HL-60/S4 treated with phorbol 12-myristate 13-acetate at 8.2 ng/mL for 4 days and 3 days (cell line): Measurements from ENCODE around the gene TSPAN11.

Experiments
- in situ Hi-C: fragments of 300-500 bp; cut with MboI; formaldehyde crosslinking; loops from 2 replicates; pipeline ENCODE4 v1.15.0; 2022; ENCODE audit warnings: low sequenced_read_pairs

Gene TSPAN11

GRCh38 chr12:30910038-30910350 lies 16.6 kb upstream of the TSPAN11 start:
- in situ Hi-C loops = no loop called here

GRCh38 chr12:30911207-30911606 lies 15.3 kb upstream of the TSPAN11 start:
- in situ Hi-C loops = no loop called here

GRCh38 chr12:30913323-30913722 lies 13.2 kb upstream of the TSPAN11 start:
- in situ Hi-C loops = no loop called here

DNA sequence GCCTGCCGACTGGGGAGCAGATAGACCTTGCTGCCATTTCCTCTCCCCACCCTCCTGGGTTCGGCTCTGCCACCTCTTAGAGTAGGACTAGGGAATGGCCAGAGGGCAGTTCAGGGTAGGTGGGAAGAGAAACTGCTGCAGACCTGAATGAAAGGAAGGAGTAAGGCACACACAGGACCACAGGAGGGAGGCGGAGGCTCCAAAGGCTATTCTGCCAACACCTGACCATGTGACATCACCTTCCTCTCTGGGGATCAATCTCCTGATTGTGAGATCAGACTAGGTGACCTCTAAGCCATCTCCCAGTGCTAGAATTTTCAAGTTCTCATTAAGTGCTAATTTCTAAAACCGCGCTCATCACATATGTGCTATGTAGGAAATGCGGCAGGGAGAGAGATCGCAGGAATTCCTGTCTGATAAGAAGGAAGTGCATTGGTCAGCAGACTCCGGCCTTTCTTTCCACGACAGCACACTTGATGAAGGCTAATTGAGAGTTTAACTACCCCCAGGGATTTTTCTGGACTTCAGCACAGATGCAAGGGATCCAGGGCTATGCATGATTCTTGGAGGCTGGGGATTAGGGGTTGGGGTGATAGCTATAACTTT lies 11.5 kb upstream of the TSPAN11 start:
- in situ Hi-C loops = no loop called here

DNA sequence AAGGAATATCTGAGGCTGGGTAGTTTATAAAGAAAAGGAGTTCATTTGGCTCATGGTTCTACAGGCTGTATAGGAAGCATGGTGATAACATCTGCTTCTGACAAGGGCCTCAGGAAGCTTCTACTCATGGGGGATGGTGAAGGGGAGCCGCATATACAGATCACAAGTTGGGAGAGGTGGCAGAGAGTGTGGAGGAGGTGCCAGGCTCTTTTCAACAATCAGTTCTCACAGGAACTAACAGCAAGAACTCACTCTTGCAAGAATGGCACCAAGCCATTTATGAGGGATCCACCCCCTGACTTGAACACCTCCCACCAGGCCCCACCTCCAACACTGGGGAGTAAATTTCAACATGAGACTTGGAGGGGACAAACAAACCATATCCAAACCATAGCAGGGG lies 3.5 kb upstream of the TSPAN11 start:
- in situ Hi-C loops = no loop called here

GRCh38 chr12:30925607-30926242 lies 823 bp upstream of the TSPAN11 start:
- in situ Hi-C loops = no loop called here

DNA sequence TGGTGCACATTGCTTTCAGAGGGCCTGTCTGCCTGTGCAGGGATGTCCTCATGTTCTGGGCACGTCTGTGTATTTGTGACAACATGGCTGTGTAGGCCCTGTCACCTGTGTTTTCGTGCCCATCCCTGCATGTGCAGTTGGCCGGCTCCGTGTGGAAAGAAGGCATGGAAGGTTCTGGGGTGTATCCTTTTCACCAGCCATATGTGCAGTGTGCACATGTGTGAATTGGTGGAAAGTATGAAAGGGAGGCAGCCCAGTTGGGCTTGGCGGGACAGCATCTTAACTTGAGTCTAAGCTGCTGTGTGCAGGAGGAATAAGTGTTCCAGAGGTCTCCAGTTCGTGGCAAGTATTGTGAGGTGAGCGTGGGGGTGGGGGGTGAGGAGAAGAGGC lies 669 bp downstream of the TSPAN11 start:
- in situ Hi-C loops = no loop called here

DNA sequence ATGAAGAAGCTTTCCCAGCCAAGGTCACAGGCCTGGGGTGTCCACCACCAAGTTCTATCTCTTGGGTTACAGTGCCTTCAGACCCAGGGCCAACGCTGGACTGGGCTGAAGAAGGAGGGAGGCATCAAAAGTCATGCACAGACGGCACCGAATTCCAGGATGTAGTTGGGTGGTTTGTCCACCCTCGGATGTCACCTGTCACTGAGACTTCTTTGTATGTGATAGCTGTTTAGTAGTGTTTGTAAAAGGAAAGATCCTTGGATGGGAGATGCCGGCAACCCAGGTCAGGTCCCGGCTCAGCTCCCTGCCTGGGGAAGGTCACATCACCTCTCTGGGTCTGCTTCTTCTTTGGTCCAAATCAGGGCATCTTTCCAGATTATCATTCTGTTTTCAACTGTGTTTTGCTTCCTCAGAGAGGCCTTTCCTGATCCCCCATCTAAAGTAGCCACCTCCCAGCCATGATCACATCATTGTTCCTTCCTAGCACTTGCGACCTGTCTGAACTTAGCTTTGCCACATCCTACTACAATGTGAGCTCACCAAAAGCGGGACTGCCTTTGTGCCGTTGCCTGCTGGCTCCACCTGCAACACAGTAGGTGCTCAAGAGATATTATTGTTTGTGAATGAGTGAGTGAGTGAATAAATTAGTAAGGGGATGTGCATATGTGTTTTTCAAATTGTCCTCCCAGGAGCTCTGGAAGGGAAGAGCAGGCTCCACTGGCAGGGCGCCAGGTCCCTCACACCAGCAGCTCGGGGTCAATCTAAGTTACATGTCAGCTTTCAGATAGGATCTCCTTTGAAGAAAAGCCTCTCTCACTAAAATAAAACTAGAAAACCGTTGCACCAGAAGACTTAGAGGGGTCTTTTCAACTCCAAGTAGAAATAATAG lies 2.1 kb downstream of the TSPAN11 start:
- in situ Hi-C loops = no loop called here

DNA sequence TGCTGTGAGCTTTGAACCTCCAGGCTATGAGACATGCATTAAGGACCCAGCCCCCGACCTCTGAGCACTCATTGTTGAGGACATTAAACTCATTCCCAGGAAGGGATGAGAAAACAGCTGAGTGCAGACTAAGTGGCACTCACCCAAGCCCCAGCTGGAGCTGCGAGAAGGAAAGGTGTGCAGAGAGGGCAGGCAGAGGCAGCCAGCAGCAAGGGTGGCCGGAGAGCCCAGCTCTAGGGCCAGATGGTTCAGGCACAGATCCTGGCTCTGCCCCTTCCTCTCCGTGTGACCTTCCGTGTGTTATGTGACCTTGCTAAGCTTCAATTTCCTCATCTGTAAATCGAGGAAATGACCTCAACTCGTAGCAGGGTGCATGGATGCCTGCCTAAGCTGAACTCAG lies 3.7 kb downstream of the TSPAN11 start:
- in situ Hi-C loops = no loop called here

GRCh38 chr12:30930641-30931040 lies 4.1 kb downstream of the TSPAN11 start:
- in situ Hi-C loops = no loop called here

GRCh38 chr12:30932881-30933280 lies 6.3 kb downstream of the TSPAN11 start:
- in situ Hi-C loops = no loop called here

DNA sequence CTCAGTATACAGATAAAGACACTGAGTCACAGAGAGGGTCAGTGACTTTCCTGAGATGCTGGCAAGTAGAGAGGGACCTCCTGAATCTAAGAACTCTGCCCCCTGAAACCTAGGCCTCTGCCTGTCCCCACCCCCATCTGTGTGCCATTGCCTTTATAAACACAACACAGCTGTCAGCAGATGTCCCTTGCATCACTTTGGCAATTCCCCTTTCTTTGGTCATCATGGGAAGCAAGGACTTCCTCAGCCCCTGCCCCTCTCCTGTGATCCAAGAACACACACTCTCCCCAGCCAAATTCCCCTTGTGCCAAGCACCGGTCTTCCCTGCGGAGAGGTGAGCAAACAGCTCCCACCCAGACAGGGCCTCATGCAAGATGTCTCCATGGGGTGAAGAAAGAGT lies 8.3 kb downstream of the TSPAN11 start:
- in situ Hi-C loops = no loop called here

DNA sequence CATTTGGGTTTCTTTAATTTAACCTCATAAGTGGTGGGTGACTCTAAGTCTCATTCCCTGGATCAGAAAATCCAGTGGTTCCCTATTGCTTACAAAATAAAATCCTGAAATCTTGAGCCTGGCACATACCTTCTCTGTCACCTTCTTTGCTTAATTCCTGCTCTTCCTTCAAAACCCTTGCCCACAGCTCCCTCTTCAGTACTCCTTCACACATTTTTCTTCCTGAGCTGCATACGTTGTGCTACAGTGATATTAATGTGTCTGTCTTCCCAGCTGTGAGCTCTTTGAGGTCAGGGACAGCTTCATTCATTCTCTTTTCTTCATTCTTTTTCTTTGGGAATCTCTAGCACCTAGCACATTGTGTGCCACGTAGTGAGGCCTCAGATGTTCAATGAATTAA lies 9.5 kb downstream of the TSPAN11 start:
- in situ Hi-C loops = no loop called here

DNA sequence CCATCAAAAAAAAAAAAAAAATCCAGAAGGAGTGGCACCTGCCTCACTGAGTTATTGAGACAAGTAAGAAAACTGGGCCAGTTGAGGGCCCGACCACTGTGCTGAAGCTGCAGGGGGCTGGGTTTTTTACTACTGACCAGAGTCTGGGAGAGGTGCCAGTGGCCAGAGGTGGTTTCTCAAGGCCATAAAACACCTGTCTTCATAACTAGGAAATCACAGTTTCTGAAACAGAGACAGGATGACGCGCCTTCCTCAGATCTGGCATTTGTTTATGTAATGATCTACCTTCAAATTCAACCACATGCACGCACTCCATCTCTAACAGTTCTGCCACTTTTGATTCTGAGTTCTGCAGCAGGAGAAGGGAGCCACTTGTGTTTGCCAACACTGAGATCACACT lies 12.7 kb downstream of the TSPAN11 start:
- in situ Hi-C loops = no loop called here

GRCh38 chr12:30942486-30942885 lies 15.9 kb downstream of the TSPAN11 start:
- in situ Hi-C loops = no loop called here

DNA sequence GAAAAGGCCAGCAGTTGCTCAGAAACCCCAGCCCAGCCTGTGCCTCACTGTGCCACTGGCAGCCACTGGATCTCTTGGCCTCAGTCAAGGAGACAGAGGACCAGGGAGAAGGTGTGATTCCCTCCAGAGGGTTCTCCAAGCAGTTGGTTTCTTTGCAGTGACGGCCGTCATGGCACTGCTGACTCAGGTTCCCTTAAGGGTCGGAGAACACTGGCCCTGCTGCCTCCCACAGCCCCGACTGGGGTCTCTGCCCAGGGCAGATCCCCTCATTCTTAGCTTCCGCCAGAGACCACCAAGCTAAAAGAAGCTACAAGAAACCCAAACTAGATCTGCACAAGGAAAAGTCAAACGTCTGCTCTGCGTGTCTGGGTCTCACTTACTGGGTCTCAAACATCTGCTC lies 16.4 kb downstream of the TSPAN11 start:
- in situ Hi-C loops = no loop called here

- in situ Hi-C loops = no loop called here
Observed at GRCh38 chr12:30945443-30946164, 19.1 kb downstream of the TSPAN11 start.

- in situ Hi-C loops = no loop called here
Observed at GRCh38 chr12:30952015-30952414, 25.5 kb downstream of the TSPAN11 start.

DNA sequence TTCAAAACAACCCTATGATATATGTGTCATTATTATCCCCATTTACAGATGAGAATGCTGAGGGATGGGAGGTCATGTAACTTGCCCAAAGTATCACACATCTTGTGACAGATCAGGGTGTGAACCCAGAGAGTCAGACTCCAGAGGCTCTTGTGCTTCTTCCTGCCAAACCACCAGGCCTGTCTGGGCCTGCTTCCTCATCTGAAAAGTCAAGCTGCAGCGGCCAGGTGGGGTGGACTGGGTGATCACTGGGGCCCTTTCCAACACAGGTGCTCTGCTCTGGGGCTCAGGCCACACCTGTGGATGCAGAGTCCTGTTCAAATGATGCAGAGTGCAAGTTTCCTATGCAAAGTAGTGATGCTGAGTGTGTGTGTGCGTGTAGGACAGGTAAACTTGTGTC lies 26.7 kb downstream of the TSPAN11 start:
- in situ Hi-C loops = no loop called here

DNA sequence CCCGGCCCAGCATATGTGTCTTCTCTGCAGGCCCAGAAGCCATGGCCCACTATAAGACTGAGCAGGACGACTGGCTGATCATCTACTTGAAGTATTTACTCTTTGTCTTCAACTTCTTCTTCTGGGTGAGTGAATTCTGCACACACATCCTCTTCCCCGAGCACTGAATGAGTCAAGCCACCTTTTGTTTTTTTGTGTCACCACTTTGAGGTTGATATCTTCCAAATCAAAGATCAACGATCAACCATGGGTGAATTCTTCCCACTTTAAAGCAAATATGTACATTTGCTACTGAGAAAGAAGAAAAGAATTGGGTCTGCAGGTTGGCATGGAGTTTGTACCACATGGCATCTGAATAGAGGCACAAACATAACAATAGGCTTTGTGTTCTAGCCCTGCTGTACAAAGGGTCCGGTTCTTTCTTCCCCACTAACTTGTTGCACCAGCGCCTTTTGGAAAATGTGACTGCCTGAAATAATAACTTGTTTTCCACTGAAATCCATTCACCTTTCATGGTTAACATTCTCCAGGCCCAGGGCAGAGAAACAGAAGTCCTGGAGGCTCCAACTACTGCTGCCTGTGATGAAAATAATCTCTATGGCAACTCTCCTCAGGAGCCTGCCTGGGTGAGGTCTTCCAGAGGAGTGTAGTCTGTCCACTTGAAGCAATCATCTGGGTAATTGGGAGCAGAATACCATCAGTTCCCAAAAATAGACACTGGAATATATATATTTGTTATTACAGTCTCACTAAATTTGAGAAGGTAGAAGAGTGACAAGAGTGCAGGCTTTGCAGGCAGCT lies 27.6 kb downstream of the TSPAN11 start:
- in situ Hi-C loops = no loop called here

- in situ Hi-C loops = no loop called here
Observed at GRCh38 chr12:30955214-30955613, 28.7 kb downstream of the TSPAN11 start.
